Measurements from ENCODE around the gene APOL1.
"Not testable (repeated sequence)": the region's sequence is repeated elsewhere in the genome, so short reads cannot be mapped to it uniquely, and the experiment has no call there.

Gene APOL1

DNA sequence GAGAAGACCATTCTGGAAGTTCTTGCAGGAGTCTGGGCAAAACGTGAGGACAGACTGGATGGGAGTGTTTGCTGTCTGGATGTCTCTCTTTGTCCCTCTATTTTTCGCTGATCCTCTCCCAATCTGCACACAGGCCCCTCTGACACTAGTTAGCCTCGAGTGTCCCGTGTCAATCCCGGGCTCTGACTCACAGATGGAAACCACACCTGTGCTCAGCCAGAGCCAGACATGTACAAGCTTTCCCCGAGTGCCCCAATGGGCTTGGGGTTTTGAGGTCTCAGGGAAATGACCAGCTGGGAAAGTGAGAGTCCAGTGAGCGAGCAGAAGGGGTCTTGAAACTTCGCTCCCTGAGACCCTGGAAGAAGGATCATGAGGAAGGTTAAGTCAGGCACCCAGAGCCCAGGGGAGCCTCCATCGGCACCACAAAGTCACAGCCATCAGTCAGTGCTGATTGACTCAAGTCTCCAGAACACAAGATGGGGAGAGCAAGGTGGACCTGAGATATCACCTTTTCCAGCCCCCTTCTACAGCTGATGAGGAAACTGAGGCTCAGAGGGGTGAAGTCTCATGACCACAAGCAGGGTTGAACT is 27.5 kb upstream of the APOL1 start:
- DNase-seq (ENCODE audit: low read depth) = no peak

DNA sequence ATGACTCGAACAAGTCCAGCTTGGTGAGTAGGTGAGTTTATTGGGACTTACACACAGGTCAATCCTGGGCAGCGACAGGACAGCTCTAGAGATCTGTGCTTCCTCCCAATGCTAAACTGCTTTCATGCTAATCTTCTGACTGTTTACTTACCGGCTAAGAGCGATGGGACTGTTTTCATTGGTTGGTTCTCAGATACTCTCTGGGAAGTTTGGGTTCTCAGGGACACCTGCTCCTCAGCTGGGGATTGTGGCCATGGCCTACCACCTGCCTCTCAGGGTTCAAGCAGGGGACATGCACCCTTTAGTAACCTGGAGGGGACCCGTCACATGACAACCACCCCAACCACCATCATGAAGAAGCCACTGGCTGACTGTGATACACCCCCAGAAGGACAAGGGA is 26.7 kb upstream of the APOL1 start:
- no peak for DNase-seq (ENCODE audit: low read depth)

DNA sequence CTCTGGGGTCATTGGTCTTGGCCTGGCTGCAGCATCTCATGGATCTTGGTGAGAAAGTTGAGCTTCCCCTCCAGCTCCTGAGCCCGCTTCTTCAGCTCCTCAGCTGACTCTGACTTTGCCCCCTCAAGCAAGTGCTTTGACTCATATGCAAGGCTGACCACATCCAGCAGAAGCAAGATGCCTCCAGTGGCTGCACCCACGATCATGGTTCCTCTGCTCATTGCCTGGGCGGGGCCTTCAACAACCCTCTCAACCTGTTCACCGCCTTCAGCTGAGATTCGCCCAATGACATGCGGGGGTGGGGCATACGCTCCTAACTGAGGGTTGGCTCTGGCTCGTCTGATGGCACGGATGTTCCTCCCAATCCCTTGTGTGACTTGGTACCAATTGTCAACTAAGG is 25.5 kb upstream of the APOL1 start:
- no peak for DNase-seq (ENCODE audit: low read depth)

DNA sequence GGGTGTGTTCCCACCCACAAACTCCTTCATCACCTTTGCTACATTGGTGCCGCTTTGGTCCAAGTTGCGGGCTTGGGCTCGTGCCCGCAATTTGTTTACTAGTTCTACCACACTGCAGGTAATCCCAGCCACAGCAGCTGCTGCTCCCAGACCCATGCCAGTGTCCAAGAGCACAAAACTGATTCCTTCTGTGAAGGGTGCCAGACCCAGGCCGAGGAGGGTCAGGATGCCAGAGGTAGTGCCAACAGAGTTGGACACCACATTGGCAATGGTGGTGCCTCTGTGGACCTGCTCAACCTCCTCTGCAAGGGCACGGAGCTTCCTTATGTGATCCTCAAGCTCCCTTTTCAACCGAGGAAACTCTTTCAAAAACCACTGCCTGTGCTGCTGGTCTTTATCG is 25.1 kb upstream of the APOL1 start:
- no peak for DNase-seq (ENCODE audit: low read depth)

DNA sequence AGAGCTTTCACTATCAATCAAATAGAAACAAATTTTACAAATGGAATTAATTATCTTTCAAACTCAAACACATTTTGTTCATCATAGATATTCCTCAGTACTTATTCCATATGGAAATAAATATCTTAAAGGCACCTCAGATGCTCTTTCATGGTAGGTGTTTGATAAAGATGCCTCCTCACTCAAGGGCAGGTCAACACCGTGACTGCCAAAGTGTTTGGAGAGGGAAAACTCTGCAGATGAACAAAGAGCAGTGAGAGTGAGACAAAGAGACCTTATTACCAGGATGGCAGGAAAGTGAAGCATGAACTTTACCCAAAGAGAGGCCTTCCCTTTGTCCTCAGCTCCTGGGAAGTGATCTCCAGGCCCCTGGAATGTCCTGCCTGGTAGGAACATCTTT is 24.6 kb upstream of the APOL1 start:
- not testable (repeated sequence) for DNase-seq (ENCODE audit: low read depth)

DNA sequence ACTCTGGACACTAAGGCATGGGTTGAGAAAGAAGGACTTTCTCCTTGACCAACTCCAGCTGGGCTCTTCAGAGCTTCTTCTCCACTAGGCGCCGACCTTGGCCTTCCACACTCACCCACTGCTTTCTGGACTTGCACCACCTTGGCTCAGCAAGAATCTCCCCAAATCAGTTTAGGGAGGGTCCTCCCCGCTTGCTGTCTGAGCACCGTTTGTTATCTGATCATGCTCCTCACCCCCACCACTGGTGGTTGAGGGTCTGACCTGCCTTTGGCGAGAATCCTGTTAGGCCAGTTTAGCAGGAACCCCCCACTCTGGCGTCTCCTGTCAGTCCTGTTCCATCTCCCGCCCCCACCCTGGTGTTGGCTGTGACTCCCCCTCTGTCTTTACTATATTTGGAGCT is 24.0 kb upstream of the APOL1 start:
- no peak for DNase-seq (ENCODE audit: low read depth)

DNA sequence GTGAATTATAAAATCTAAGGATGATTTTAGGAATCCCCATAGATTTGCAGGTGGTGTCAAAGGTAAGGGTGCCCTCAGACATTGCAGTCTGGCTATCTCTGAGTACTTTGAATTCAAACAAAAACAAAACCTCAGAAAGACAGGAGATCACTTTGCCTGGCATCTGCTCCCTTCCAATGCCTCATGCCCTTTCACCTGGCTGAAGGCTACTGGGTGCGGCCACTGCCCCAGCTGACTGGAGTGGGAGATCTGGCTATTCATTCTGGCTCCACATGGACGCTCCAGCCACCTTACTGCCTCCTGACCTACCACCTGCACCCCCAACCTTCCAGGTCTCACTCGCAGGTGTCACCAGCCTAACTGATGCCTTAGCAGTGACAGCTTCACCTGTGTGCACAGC is 23.3 kb upstream of the APOL1 start:
- DNase-seq (ENCODE audit: low read depth) = not testable (repeated sequence)

DNA sequence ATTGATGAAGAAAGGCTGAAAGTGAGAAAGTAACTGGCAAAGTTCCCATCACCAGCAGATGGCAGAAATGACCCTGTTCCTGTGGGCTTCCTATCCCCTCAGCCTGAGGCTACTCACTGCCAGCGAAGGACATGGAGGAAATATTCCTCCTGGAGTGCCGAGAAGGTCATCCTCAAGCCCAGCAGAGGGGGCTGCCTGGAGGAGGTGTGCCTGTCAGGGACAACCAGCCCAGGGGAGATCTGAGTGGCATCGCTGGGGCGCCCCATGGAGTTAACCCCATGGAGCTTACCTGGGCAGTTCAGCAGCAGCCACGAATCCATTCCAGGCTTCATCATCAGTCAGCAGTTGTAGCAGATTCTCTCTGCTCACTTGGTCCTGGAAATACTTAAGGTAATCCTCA is 21.9 kb upstream of the APOL1 start:
- not testable (repeated sequence) for DNase-seq (ENCODE audit: low read depth)

DNA sequence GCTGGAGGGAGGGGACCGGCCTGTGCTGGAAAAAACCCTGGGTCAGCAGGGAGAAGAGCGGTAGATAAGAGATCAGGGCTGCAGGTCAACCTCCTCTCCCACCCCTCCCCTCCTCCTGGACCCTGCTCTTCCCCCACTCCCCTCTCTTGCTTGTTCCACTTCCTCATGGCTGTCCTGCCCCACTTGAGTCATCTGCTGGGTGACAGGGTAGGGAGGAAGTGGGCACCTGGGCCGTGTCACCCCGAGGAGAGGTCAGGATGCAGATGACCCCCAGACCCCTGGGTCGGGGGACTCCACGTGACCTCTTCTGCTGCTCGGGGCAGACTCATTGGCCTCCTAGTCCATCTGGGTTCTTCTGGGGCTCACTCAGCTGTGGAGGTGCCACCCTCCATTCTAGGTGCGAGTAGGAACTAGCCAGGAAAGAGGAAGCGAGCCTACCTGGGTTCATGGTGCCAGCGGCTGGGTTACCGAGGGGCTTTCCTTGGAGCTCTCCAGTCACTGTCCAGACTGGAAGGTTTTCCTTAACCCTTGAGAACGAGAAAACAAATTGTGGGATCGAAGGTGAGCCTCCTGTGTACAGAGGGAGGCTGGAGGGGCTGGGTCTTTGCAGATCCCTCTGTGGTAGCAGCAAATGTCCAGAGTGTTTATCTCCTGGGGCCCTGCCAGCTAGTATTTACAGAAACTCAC is 20.1 kb upstream of the APOL1 start:
- DNase-seq (ENCODE audit: low read depth) = no peak

DNA sequence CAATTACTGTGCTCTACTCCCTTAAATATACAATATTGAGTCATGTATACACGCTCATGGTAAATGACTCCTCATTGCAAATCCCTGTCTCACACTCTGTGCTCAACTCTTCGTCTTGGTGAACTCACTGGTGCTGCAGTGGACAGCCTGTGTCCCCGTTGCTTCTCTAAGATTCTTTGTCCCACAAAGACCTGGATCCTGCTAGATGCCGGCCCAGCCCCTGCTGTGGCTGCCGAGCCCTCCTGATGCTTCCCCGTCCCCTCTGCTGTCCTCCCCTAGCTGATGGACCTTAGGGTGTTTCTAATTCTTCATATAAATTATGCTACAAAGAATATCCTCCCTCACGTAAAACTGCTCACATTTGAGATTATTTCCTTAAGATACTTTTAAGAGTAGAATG is 19.1 kb upstream of the APOL1 start:
- no peak for DNase-seq (ENCODE audit: low read depth)

DNA sequence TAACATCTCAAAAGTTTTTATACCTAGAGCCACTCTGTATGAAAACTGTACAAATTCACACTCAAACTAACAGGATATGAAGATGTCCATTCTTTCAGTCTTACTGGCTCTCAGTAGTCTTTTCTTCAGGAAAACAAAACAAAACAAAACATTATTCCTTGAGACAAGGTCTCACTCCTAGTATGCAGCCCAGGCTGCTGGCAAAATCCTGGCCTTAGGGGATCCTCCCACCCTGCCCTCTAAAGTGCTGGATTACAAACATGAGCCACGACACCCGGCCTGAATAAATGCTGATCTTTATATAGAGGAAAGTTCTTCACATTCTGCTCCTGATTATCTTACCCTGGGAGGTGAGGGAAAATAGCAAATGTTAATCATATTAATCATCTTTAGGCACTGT is 18.7 kb upstream of the APOL1 start:
- DNase-seq (ENCODE audit: low read depth) = no peak

DNA sequence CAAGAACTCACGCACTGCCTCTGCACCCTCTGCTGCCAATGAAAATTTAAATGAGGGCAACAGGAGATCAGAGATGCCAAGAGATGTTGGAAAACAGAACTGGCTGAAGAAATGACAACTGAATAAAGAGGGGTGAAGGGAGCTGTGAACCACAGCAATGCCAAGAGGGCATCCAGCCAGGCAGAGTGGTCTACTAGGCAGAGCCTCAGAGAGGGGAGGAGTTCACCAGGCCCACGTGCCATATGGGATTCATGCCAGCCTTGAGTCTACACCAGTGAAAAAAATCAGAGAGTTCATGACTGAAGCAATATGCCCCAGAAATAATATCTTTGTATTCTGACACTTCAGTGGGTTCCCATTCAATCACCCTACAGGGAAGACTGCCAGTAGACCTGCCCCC is 18.0 kb upstream of the APOL1 start:
- DNase-seq (ENCODE audit: low read depth) = no peak

DNA sequence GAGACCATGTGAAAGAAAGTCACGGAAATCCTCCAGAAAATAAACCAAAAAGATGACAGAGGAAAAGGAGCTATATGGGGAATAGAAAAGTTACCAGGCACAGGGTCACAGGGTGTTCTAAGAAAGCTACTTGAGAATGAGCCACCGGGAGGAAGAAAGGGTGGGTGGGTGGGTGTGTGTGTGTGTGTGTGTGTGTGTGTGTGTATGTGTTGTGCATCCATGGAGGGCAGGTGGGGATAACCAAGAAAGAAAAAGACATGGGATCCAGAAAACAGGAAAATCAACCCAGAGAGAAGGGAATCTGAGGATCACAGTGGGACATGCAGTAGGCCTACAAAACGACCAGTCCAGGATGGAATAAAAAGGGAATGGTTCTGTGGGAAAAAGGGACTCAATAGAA is 17.3 kb upstream of the APOL1 start:
- DNase-seq (ENCODE audit: low read depth) = no peak

DNA sequence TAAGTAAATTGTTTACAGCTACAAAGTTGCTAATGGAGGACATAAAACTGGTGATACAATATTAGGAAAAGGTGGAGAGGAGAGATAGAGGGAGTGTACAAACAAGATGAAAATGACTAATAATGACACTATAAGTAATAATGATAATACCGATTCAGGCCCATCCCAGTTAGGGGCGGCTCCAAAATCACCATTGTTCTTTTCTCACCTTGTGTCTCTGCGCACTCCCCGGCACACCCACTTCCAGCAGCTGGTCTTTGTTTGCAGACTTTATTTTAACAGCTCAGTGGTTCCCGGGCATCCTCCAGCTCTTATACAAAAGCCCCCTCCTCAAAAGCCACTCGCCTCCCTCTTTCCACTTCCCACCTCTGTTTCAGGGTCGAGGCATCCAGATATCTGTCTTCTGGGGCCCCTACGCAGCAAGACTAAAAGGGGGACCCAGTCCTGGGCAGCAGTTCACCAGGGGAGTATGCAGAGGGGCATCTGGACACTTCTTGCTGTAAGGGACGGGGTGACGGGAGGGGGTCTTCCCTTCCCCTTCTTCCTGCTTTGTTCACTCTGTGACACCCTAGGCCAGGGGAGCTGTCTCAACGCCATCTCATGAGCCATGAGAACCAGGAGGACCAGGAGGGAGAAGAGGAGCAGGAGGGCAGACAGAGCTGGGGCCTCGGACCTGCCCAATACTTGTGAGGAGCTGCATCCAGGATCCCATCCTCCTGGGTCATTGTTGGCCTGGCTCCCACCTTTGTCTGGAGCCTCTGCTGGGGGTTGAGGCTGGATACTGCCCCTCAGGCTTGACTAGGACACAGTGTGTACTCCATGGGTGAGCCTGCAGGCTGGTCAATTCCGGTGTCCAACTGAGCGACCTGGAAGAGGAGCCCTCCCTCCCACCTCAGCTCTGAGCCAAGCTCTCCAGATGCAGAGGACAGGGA is 16.3 kb upstream of the APOL1 start:
- DNase-seq (ENCODE audit: low read depth) = no peak

DNA sequence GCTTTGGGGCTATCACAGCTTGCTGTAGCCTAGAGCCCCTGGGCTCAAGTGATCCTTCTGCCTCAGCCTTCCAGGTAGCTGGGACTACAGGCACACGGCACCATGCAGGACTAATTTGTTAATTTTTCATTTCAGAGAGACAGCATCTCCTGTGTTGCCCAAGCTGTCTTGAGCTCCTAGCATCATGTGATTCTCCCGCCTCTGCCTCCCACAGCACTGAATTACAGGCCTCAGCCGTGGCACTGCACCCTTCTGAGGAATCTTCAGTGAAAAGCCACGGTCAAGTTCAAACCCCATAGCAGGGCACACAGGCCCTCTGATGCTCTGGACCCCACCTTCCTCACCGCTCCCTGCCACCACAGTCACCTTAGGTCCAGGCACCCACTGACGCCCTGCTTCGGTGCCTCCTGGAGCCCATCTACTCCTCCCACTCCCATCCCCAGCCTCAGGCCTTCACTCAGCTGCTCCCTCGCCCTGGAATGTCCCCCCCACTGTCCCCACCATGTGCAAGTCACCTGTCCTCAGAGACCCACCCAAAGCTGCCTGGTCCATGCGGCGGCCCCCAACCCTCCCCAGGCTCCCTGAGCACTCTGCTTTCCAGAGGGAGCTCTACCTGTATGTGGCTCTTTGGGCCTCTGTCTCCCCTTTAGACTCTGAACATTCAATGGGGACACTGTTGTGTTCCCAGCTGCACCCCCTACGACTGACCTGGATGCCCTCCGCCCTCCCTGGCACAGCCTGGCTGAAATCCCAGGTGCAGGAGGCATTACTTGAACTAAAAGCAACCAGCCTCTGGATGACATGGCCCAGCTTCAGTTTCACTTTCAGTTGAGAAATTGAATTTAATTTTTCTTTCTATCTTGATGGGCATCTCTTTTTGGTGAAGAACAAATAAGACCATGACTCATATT is 15.2 kb upstream of the APOL1 start:
- no peak for DNase-seq (ENCODE audit: low read depth)

DNA sequence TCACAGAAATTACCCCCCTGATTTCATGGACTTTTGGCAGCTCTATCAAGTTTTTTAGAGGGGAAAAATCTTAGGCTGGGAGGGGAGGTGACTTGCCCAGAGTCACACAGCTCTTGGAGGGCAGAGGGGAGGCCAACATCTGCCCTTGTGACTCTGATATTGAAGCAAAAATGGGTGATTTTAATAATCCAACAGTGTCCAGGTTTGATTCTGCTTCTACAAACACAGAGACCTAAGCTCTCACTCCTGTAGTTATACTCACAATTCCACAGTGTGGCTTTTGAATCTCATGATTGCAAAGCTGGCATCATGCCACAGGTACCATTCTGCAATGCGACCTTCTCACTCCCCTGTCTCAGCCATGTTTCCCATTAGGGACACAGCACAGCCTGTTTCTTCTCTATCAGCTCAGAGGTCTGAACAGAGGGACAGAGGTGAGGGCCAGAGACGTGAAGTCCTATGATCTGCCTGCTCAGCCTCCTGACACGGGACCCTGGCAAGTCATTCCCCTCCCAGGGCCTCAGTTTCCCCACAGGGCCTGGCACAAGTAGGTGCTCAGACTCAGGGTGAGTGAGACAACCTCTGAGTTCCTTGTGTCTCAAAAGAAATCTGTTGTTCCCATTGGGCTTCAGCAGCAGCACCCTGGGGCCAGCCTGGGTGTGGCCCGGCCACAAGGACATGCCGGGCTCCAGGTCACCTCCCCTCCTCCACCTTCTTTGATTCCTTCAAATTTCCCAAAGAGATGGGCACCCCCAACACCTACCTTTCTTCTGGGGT is 14.4 kb upstream of the APOL1 start:
- no peak for DNase-seq (ENCODE audit: low read depth)

DNA sequence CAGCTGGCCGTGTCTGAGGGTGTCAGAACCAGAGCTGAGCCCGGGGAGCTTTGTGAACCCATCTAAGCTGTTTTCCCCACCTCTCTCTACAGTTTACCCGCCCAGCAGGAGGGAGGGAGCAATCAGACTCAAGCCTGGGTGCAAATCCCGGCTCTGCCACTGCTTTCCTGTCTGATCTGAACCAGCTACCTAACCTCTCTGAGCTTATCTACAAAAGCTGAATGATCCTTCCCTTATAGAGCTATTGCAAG is 13.9 kb upstream of the APOL1 start:
- DNase-seq (ENCODE audit: low read depth) = no peak

DNA sequence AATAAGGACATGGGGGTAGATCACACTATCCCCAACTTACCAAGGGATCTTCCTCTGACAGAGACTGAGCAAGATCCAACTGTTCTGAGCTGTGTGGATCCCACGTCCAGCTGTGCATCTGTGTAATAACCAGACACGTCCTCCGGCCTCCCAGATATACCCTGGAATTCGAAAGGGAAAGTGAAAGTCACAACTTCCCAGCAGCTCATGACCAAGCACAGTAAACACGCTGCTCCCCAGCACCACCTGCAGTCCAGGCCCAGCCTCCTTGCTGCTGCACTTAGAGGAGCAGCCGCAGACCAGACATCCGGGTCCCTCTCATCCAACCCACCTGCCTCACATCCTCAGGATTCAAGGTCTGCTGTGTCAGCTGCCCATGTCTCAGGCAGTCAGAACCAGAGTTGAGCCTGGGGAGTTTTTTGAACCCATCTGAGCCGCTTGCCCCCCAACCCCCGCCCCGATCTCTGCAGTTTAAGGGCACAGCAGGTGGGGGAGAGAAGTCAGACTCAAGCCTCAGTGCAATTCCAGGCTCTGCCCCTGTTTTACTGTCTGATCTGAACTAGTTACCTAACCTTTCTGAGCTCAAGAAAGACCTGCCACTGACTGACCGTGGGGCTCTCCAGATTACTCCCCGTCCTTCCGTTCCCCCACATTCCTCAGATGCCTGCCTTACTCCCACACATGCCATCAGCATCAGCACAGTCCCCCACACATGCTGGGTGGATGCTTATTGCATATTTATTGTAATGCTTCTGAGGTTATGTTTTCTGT is 13.3 kb upstream of the APOL1 start, which contains the start of gene APOL2:
Gene APOL2, minus strand, starts transcription at position 127 of the 771 bp plus-strand sequence. CDS start 6,365 bp downstream, outside the sequence.
- peak; percentile 77 for DNase-seq (ENCODE audit: low read depth)

DNA sequence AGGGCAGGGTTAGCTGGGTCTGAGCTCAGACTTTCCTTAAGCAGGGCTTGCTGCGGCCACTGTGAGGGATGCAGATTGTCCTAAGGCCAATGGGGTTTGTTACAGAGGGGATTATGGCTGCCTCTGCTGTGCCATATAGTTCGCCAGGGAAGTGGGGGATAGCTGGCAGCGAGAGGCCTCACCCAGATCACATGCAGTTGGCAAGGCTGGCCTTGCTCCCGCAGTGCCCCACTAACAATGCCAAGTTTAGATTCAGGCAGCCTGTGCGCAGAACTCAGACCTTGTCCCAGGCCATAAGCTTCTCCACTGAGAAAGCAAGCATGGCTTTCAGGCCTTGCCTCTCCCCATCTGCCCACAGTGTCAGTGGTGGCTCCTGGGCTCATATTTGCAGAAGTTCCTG is 8.9 kb upstream of the APOL1 start:
- DNase-seq (ENCODE audit: low read depth) = no peak

DNA sequence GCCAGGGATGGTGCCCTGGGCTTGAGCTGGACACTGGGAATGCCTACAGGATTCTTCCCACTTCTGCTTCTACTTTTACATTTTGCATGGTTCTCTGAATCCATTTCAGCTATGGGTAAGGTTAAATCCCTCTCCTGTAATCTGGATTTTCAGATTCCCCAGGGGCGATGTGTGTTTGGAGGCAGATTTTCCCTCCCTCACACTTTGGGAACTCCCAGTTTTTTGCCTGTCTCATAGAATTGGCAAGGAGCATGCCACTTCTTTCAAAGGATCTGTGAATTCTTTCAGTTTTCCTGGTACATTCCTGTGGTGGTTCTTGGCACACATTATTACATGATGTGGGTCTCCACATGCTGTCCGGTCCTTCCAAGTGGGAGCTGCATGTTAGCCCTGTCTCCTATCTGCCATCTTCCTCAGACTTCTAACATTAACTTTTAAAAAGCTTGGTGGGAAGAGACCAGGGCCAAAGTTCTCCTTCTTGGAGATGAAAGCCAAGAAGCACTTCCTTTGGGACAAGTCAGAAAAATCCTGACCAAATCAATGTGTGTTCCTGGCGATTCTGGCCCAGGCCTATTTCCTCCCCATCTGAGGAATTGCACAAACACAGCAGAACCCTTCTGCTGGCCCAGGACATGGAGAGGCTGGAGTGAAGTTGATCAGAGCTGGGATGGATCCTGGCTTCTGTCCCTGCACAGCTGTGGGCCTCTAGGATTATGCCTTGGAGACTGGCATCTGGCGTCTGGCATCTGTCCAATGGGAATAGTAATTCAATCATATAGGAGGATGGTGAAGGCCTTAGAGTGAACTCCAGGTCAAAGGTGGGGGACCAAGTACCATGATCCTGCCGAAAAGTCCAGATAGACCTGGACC is 8.2 kb upstream of the APOL1 start:
- no peak for DNase-seq (ENCODE audit: low read depth)
